ENCODE measurements around the gene PGBD1.

PGBD1 gene

DNA sequence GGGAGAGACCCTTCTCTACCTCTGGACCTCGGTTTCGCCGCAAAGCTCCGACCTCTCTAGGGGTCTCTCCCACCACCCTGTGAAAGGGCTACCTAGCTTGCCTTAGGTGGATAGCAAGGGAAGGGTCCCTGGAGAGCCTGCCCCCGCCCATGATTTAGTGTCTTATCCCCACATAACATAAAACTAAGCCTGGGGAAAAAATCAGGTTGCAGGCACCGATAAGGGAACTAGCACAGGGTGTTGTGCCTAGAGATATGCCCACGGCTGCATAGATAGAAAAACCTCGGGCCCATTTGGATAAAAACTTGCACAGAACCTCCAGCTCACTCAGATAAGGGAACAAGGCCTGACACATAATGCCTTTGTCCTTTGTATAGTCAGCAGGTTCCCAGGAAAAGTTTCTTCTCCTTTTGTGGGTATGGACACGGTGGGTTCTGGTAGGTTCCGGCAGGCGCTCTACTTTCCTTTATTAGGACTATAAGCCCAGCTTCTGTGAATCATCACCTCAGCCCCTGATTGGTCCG, 53.7 kb downstream of the PGBD1 start:
- no peak for DNase-seq (ENCODE audit: low spot score)

DNA sequence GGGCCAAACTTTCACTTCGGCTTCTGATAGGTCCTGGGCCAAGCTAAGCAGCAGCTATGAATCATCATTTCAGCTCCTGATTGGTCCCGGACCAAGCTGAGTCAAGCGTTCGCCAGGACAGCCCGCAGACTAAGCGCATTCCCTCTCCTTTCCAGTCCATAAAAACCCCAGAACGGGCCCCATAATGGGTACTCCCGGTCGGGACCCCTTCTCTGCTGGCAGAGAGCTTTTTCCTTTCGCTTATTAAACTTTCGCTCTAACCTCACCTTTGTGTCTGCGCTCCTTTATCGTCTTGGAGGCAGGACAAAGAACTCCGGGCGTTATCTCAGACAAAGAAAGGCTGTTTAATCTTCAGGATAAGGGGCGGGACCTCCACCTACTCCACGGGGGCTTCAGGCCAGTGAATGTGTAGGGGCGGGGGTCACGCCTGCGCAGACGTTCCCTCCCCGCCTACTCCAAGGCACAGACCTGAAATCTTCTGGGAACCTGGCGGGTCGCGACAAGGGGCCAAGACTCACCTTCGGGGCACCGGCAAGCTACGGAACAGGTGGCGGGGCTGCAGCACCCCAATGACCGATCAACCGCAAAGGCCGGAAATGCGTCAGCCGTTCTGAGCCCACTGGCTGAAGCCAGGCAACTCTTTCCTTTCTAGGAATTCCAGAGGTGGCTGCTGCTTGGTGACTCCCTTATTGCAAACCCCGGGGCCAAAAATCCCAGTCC, 54.4 kb downstream of the PGBD1 start, which contains the start of gene ZSCAN31:
Gene ZSCAN31 (minus strand): TSS at position 585 of the 720 bp plus-strand sequence. CDS start 6,465 bp downstream, outside the sequence.
- peak; percentile 94 for DNase-seq (ENCODE audit: low spot score)

DNA sequence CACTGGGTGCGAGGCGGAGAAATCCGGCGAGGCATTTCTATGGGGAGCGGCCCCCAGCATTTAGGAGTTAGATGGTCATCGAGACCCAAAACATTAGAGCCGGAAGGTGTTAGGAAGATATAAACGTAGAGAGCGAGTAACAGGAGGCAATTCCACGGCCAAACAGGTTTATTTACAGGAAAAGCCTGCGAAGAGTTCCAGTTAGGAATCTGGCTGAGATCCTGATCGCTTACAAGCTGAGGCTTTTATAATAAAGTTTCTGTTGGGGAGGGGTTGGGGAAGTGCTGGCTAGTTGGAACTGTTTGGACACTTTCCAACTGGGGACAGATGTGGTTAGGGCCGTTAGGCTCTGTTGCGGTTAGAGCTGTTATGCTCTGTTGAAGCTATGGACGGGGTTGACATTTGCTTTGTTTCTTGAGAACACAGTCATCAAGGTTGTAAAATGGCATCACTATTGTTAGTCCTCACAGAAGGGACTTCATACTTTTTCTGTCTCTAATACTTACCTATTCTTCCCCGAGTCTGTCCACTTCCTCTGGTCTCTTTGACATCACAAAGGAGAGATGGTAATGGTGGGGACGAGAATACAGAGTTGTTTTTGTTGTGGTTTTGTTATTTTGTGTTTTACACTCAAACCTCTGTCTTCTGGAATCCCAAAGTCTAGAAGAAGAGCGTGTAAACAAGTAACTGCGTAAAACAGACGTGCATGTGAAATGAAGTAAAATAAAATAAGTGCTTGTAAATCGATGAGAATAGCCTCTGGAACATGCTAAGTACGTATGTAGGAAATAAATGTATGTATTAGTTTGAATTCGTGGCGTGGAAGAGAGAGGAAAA, 55.1 kb downstream of the PGBD1 start:
- DNase-seq (ENCODE audit: low spot score) = no peak

DNA sequence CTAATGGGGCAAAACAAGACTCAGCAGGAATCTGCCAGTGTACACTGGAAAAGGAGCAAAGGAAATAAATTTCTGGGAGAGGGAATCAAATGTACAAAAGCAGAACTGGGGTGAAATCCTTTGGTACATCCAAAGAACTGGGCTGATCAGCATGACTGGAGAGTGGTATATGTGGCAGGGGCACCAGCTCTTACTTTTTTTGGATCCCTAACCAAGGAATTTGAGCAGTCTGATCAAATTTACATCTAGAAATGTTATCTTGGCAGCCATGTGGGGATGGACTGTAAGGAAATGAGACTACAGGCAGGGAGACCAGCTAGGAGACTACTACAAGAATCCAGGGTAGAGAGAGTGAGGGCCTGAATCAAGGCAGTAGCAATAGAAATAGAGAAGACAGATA, 55.7 kb downstream of the PGBD1 start:
- DNase-seq (ENCODE audit: low spot score) = no peak

DNA sequence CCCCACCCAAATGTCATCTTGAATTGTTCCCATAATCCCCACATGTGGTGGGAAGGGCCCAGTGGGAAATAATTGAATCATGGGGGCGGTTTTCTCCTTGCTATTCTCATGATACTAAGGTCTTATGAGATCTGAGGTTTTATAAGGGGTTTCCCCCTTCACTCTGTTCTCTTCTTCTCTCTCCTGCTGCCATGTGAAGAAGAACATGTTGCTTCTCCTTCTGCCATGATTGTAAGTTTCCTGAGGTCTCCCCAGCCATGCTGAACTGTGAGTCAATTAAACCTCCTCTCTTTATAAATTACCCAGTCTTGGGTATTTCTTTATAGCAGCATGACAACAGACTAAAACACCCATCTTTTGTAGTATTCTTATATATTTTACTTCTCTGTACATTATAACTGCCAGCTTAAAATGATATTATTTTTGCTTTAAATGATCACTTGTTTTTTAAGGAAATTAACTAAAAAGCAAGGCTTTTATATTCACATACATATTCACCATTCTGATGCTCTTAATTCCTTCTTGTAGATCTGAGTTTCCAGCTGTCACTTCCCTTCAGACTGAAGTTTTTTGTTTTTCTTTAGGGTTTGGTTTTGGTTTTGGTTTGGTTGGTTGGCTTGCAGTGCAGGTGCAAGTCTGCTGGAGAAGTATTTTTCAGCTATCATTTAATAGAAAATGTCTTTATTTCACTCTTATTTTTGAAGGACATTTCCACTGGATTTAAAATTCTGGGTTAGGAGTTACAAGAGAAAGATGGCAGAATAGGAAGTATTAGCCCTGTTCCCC, 59.1 kb downstream of the PGBD1 start:
- no peak for DNase-seq (ENCODE audit: low spot score)

DNA sequence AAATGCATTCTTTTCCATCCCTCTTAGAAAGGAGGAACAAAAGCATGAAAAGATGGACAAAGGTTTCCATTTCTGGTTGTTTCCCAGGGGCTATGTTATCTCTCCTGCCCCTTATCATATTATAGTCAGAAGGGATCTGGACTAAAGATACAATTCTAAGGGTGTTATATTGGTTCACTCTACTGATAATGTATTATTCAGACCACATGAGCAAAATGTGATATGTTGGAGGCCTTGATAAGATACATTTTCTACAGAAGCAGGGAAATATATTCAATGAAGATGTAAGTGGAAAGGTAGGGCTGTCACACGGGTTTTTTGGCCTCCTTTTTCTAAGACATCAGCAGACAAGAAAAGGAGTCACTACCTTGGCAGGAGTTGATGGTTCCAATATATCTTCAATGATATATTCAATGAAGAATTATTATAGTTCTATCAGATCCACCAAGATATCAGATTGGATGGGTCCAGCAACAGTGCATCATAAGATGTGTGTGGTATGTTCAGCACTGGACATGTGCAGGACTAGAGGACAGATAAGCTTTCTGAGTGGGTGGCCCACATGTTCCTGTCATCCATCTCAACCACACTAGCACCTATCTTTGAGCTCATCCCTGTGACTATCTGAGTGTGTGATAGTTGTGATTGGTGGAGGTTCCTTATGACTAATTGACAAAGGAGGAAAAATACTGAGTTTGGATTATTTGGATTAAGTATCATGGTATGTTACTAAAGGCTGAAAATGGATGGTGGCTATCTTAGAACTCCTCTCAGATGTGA, 62.7 kb downstream of the PGBD1 start:
- DNase-seq (ENCODE audit: low spot score) = no peak

DNA sequence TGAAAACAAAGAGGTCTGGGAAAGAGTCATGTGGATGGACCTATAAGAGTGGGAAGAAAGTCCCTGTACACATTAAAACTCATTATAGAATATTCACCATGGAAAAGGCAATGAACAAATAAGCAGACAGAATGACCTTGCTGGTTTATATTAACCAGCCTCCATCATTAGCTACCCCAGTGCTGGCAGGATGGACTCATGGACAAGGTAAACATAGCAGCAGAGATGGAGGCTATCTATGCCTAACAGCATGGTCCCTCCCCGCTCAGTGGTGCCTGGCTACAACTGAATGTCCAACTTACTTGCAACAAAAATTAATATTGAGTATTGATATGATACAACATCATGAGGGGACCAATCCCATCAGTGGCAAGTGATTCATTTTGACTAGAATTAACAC, 63.8 kb downstream of the PGBD1 start:
- no peak for DNase-seq (ENCODE audit: low spot score)

DNA sequence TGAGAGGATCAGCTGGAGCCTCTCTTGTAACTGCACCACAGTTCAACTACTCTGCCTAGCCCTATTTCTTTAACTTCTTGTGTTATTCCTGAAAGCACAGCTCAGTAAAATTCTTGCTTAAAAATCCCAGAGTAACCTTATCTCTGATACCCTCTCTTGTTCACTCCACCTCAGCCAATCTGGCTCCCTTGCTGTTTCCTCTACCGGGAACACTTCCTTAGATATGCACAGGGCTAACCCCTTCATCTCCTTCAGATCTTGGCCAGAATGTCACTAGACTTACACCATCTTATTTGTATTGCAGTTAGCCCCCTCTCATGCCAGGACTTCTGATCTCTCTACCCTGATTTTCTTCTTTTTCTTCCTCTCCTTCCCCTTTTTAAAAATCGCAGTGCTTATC, 65.7 kb downstream of the PGBD1 start:
- DNase-seq (ENCODE audit: low spot score) = no peak

DNA sequence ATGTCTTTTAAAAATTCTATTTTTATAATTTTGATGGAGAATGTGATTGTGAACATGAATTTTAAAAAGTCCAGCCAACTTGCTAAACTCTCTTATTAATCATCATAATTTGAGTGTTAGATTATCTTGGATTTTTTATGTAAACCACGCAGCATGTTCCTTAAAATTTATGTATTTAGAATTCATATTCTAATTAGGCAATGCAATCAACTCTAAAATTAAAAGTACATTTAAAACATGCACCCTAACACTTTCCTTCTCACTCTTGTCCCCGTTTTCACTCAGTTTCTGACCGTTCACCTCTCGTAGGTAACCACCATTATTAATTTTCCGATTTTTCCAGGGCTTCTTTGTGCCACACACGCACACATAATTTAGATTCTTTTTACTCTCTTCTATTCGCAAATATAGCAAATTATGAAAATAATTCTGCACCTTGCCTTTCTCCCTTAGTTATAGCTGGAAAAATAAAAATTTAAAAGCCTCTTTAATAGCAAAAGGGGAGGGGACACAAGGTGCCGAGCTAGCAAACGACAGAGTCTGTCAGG, 68.0 kb downstream of the PGBD1 start:
- no peak for DNase-seq (ENCODE audit: low spot score)

DNA sequence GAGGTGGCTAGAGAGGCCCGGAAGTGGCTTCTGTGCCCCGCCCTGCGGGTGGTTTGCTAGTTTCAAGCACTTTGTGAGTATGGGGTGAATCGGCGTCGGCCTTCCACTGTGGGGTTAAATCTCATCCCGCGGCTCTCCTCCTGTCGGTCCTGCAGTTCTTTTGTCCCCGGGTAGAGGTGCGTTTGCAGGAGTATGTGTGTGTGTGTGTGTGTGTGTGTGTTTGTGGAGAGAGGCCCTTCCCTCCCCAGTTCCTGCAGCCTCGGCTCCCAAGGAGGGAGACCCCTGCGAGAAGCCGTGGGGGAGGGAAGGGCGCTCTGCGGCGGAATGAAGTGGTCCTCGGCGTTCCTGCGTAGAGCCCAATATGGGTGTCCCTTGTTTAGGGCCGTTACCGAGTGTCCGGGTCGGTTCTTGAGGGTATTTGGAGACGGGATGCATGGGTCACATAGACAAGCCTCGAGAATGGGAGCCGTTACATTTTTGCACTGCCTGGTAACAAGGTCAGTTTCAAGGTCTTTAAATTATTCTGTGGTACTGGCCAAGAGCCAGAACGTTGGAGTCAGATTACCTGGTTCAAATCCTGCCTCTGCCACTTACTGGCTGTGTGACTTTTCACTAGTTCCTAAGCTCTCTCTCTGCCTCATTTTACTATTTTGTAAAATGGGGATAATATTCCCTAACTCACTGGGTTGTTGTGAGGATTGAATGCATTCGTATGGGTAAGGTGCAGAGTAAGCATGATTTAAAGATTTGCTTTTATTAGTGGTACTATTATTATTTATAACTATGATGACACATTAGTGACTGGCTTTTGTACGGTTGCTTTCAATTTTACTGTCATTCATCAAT, 68.7 kb downstream of the PGBD1 start, which contains the start of gene ZKSCAN3:
Gene ZKSCAN3 (plus strand): TSS at position 56 of the 846 bp plus-strand sequence. CDS start 9,640 bp downstream, outside the sequence.
- peak; percentile 86 for DNase-seq (ENCODE audit: low spot score)

DNA sequence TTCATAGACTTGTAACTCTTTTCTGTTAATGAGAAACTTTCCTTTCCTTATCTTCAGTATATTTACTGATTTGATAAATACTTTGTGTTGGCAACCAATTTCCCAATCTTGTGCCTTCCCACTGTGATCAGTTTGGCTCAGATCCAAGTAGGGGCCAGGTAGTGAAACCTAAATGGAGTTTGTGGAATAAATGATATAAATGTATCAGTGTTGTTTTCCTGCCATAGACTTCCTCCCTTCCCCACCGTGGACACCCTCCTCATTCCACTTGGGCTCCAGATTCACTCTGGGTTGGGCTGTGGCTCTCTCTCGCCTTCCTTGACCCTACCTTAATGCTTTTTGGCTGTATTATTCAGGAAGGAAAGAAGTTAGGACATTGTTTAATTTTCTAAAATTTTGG, 69.7 kb downstream of the PGBD1 start:
- DNase-seq (ENCODE audit: low spot score) = no peak

DNA sequence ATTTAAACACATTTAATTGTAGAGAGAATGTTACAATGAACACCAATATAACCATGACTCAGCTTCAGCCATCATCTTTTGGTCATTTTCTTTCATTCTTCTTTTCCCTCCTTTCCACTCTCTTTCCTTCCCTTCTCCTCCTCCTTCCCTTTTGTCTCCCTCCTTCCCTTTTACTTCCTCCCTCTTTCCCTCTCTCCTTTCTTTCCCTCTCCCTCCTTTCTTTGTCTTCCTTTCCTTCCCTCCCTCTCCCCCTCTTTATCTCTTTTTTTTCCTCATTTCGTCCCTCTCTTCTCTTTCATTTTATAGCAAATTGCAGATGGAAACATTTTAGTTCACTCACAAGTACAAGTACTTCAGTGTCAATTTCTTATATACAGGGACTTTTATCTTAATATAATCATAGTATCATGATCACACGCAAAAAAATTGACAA, 70.1 kb downstream of the PGBD1 start:
- DNase-seq (ENCODE audit: low spot score) = no peak
